Muscle layer of colon (tissue), 2 donors: ENCODE data around the gene VPS35.
A peak's percentile ranks its signal among the peaks of the same experiment; 100 is the strongest.

Experiments
- H3K27ac ChIP-seq: one replicate; pipeline ENCODE4 v1.7.0; 2013; ENCODE audit warnings: low read depth, mild to moderate bottlenecking, low read length, moderate library complexity
- H3K27me3 ChIP-seq, 2 donors: one replicate each; pipeline ENCODE4 v1.7.0; 2013; ENCODE audit warnings: low read length in 2 of 2, mild to moderate bottlenecking in 2 of 2; ENCODE audit not compliant: insufficient read depth in 2 of 2, control insufficient read depth in 1 of 2
- H3K36me3 ChIP-seq: one replicate; pipeline ENCODE4 v1.7.0; 2013; ENCODE audit warnings: mild to moderate bottlenecking, low read length; ENCODE audit not compliant: insufficient read depth
- H3K4me1 ChIP-seq: one replicate; pipeline ENCODE4 v1.7.0; 2013; ENCODE audit warnings: mild to moderate bottlenecking, low read length; ENCODE audit not compliant: insufficient read depth
- H3K4me3 ChIP-seq, 2 donors: one replicate each; pipeline ENCODE4 v1.7.0; 2013; ENCODE audit warnings: low read length in 2 of 2, low read depth in 1 of 2, mild to moderate bottlenecking in 1 of 2, moderate library complexity in 1 of 2
- H3K9ac ChIP-seq: one replicate; pipeline ENCODE4 v1.7.0; 2013; ENCODE audit warnings: low read length
- H3K9me3 ChIP-seq: one replicate; pipeline ENCODE4 v1.7.0; 2013; ENCODE audit warnings: mild to moderate bottlenecking, low read length
- donor health status: abdominal sarcoma.
- donor health status: Adenocarcinoma of cecum.

VPS35 gene

DNA sequence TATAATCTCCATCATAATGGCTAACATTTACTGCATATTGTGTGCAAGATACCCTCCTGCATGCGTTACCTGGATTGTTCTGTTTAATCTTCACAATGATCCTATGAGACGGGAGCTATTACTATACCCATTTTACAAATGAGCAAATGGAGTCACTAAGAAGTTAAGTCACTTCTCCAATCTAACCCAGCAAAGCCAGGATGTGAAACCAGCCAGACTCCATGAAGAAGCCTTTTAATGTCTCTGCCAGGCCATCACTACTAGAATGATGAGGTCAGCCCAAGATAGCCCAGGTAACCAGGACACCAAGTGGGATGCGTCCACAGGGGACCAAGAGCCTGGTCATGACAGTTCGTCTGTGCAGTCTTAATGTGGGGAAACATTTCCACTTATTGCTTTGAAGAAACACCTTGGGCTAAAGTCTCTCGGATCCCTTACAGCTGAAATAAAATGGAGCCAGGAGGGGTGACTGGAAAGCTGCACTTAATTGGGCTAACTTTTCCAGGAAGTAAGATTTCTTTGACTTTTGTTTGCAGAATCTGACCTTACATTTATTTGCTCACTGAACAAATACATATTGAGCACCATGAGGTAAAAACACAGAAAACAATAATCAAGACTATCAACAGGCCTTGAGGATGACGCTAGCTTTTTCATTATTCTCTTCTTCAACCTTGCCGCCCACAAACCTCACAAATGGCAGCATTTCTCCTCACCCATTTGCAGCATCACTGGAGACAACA lies 66.9 kb downstream of the VPS35 start:
- Histone ChIP-seq H3K4me1 (peaks cover 6% of the 10 kb centered on the region), H3K4me3 (no peak overlapping the region), H3K27me3 (peaks cover 0 to 6% of the 10 kb centered on the region in 2 donors), H3K36me3 (no peaks in the 10 kb centered on the region), H3K27ac (no peak overlapping the region), H3K9me3 (no peaks in the 10 kb centered on the region), H3K9ac (no peak overlapping the region)

DNA sequence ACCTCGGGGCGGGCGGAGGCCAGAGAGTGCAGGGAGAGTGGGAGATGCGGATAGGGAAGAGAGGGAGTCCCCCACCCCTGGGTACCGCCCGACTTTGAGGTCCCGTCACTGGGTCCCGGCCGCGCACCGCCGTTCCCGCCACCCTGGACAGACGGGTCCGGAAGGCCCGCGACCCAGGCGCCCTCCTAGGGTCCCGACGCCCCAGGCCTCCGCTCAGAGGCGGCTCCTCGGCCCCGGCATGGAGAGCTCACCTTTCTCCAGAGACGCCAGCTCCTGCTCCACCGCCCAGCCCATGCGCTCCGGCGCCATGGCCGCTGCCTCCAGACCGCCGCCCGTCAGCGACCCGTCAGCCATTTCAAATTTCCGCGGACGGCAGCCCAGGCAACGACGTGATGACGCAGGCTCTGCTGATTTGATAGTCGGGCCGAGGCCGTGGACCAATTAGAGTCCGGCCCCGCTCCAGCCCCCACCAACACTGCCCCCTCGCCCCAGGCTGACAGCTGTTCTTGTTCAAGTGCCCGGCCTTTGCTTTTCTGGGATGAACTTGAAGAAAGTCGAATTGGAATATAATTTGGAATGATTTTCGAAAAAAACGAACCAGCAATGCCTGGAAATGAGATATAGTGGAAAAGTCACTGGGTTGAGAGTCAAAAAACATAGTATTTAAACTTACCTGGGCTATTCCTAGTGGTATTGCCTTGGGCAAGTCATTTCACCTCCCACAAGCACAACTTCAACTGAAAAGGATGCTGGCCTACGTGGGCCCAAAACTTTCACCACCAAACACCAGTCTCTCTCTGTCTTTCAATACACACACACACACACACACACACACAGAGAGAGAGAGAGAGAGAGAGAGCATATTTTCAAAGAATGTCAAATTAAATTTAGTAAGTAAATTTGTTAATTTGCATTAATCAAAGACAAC lies 67.7 kb downstream of the VPS35 start, which contains the start of gene SHCBP1:
Gene SHCBP1 (minus strand): TSS at position 374 of the 928 bp plus-strand sequence. CDS start 20 bp downstream, at position 354.
- no peak within 1 kb of the TSS for H3K9ac ChIP-seq

DNA sequence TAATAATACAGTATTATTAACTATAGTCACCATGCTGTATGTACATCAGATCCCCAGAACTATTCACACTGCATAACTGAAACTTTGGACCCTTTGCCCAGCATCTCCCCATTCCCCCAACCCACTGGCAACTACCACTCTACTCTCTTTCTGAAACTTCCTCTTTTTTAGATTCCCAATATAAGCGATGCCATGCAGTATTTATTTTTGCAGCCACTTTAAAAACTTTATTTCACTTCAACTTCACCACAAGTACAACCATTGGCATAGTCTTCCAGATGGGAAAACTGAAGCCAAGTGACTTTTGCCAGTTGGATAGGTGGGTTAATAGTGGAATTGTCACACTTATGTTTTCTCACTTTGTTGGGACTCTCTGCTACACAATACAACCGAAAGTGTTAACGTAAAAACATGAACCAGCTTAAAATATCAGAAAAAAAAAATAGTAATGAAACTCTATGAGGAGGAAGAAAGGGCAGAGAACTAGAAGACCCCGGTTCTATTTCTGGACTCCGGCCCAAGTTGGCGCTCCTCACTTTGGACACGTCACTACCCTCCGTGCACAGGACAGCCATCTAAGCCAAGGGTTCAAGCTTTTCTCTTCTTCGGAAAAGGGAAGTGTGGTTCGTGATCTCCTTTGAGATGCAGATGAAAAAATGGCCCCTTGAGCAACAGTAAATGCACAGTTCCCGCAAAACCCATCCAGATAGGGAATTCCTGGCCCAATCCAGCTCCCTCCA lies 68.5 kb downstream of the VPS35 start:
- Histone ChIP-seq H3K9me3 (no peaks in the 10 kb centered on the region), H3K36me3 (no peaks in the 10 kb centered on the region), H3K27me3 (peaks cover 0 to 6% of the 10 kb centered on the region in 2 donors), H3K4me1 (peaks cover 6% of the 10 kb centered on the region), H3K27ac (no peak overlapping the region), H3K4me3 (peak overlapping the region; percentile 6 to 48), H3K9ac (no peak overlapping the region)

More for the DNA sequence above, 67.7 kb downstream of the VPS35 start, which contains the start of gene SHCBP1:
- Histone ChIP-seq H3K27me3 (peaks cover 0 to 6% of the 10 kb centered on the region in 2 donors), H3K4me3 (peak within 1 kb of the TSS; percentile 41 to 48), H3K27ac (no peak within 1 kb of the TSS), H3K9me3 (no peaks in the 10 kb centered on the region), H3K4me1 (peaks cover 6% of the 10 kb centered on the region), H3K36me3 (no peaks in the 10 kb centered on the region)

DNA sequence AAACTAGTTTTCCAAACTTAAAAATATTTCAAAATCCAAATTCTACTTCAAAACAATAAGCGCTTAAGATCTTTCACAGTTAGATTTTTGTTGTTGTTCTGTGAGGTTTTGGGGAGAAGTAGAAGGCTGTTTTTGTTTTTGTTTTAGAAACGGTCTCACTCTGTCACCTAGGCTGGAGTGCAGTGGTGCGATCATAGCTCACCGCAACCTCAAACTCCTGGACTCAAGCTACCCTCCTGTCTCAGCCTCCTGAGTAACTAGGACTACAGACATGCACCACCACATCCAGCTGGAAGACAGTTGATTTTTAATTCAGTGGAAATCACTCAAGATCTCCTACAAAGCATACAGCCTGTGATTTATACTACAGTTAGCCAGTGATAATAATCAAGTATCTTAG lies 70.5 kb downstream of the VPS35 start:
- peaks cover 0 to 6% of the 10 kb centered on the region in 2 donors for H3K27me3 ChIP-seq
- no peak overlapping the region for H3K4me3 ChIP-seq
- no peaks in the 10 kb centered on the region for H3K36me3 ChIP-seq
- peaks cover 6% of the 10 kb centered on the region for H3K4me1 ChIP-seq
- no peaks in the 10 kb centered on the region for H3K9me3 ChIP-seq
- H3K9ac ChIP-seq = no peak overlapping the region
- no peak overlapping the region for H3K27ac ChIP-seq

DNA sequence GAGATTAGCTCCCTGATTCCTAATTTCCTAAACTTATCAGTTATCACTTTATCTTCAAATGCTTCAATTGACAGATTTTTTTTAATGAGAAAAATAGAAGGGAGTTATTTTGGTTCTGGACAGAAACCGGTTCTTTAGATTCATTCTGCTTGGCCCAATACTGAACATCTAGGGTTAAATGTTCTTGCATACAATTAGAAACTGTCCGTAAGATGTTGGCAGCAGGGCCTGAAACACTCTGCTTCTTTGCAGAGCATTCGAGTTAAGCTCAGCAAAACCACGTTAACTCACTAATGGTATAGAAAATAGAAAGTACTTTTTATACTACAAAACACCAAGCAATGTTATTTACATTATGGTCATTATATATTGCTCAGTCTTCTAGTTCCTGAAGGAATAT lies 75.0 kb downstream of the VPS35 start:
- Histone ChIP-seq H3K4me1 (no peaks in the 10 kb centered on the region), H3K9me3 (no peaks in the 10 kb centered on the region), H3K27me3 (peaks cover 0 to 3% of the 10 kb centered on the region in 2 donors), H3K36me3 (no peaks in the 10 kb centered on the region), H3K27ac (no peak overlapping the region), H3K4me3 (no peak overlapping the region), H3K9ac (no peak overlapping the region)

DNA sequence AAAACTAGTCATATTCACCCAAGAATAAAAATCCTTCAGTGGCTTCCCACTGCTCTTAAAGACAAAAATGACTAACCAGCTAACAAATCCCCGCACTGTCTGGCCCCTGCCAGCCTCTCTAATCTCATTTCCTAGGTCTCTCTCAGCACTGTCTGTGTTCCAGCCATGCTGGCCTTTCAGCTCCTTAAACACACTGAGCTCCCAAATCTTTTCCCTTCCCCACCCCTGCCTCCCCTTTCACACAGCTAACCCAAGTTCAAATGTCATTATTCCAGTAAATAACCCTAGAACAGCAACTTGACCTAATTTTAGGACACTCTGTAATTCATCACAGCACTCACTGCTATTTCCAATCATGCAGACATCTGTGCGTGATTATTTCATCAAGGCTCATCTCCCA lies 75.6 kb downstream of the VPS35 start:
- H3K9ac ChIP-seq = no peak overlapping the region
- H3K27me3 ChIP-seq = no peaks in the 10 kb centered on the region
- H3K36me3 ChIP-seq = no peaks in the 10 kb centered on the region
- H3K4me3 ChIP-seq = no peak overlapping the region
- H3K9me3 ChIP-seq = no peaks in the 10 kb centered on the region
- H3K27ac ChIP-seq = no peak overlapping the region
- no peaks in the 10 kb centered on the region for H3K4me1 ChIP-seq

DNA sequence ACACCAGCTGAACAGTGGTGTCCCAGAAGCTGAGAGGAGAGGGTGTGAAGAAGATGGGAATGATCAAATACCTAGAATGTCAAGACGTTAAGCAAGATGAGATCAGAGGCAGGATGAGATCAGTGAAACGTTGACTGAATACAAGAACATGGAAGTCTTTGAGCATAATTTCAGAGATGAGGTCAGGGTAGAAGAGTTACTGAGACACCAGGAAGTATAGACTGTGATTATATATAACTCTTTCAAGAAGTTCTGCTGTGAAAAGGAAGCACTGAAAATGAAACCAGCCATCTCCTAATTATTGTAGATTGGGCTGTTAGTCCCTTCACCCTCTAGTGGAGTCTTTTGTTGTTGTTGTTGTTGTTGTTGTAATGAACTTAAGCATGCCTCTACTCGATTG lies 76.9 kb downstream of the VPS35 start:
- Histone ChIP-seq H3K9ac (no peak overlapping the region), H3K9me3 (no peaks in the 10 kb centered on the region), H3K27me3 (no peaks in the 10 kb centered on the region), H3K27ac (no peak overlapping the region), H3K36me3 (no peaks in the 10 kb centered on the region), H3K4me1 (no peaks in the 10 kb centered on the region), H3K4me3 (no peak overlapping the region)

DNA sequence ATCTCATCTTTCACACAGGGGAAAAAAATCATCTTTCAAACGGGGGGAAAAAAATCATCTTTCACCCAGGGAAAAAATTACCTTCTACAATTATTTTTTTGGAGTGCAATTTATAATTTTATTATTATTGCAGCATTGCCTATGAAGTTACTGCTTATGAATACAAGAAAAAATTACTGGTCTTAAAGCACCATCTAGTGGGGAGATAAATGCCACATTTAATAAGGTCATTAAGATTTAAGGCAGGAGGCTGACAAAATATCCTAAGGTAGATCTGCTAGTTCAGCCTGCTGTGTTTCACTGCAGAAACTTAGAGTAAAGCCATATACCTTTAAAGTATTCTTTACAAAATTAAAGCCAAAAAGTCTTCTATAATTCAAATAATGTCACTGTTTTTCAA lies 81.4 kb downstream of the VPS35 start:
- no peaks in the 10 kb centered on the region for H3K27me3 ChIP-seq
- no peak overlapping the region for H3K4me3 ChIP-seq
- H3K9ac ChIP-seq = no peak overlapping the region
- H3K4me1 ChIP-seq = no peaks in the 10 kb centered on the region
- no peak overlapping the region for H3K27ac ChIP-seq
- H3K9me3 ChIP-seq = no peaks in the 10 kb centered on the region
- no peaks in the 10 kb centered on the region for H3K36me3 ChIP-seq

DNA sequence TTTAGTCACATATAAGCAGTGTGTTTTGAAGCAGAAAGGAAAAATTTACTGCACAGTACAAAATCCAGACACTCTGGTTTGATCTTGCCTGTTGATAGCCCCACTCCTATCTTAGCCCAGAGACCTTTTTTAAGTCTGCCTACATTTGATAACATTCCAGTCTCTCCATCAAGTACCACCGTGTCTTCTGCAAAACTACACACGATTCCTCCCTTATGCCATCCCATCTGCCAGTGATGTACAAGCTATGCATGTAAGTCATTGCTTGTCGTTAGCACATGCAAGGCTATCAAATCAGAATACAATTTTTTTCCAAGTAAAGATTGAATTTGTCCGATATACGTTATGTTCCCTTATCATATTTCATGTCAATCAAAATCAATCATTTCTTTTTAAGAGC lies 82.7 kb downstream of the VPS35 start:
- no peaks in the 10 kb centered on the region for H3K4me1 ChIP-seq

More for the DNA sequence above, 82.7 kb downstream of the VPS35 start:
- Histone ChIP-seq H3K27ac (no peak overlapping the region), H3K27me3 (no peaks in the 10 kb centered on the region), H3K9me3 (no peaks in the 10 kb centered on the region), H3K9ac (no peak overlapping the region), H3K4me3 (no peak overlapping the region), H3K36me3 (no peaks in the 10 kb centered on the region)
